Activated CD4-positive, alpha-beta T cell treated with anti-CD3 and anti-CD28 coated beads, Interleukin-2, amount 50 U/mL, for 16 hours (primary cell): ENCODE results near the gene G6PC3.

Experiments used
- DNase-seq: peaks from one replicate; pipeline ENCODE4 v3.0.0-alpha.2; 2020

The G6PC3 gene

DNA sequence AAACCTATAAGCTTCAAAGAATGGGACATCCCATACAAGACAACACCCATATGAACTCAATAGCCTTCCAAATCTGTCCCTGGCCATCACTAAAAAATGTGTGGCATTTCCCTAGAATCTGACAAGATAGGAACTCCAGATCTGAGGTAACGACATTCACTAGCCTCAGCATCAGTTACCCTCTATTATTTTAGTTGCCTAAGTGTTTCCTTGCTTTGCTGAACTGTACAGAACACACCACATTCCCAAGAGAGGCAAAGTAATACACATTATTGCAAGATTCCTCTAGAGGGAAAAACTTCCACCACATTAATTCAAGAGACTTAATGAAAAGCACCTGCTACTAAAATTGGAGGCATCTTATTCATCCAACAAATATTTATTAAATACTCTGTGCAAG is 9.1 kb upstream of the G6PC3 start:
- no peak for DNase-seq

GRCh38 chr17:44062871-44063270 is 7.7 kb upstream of the G6PC3 start:
- DNase-seq = no peak

- DNase-seq = no peak
Measured at GRCh38 chr17:44063704-44064639, 6.6 kb upstream of the G6PC3 start.

- peak; percentile 16 for DNase-seq
Measured at GRCh38 chr17:44065668-44066203, 4.8 kb upstream of the G6PC3 start.

GRCh38 chr17:44066204-44066930 is 4.2 kb upstream of the G6PC3 start, which contains the start of gene LSM12:
Gene LSM12 (minus strand): TSS chr17:44066671. CDS start chr17:44066587, 84 bp downstream.
- DNase-seq = peak; percentile 92

- no peak for DNase-seq
Measured at GRCh38 chr17:44067545-44067940, 3.0 kb upstream of the G6PC3 start.

GRCh38 chr17:44069974-44070454 is 521 bp upstream of the G6PC3 start:
- DNase-seq = peak; percentile 9

- no peak for DNase-seq
Measured at GRCh38 chr17:44071198-44071520, 624 bp downstream of the G6PC3 start.

DNA sequence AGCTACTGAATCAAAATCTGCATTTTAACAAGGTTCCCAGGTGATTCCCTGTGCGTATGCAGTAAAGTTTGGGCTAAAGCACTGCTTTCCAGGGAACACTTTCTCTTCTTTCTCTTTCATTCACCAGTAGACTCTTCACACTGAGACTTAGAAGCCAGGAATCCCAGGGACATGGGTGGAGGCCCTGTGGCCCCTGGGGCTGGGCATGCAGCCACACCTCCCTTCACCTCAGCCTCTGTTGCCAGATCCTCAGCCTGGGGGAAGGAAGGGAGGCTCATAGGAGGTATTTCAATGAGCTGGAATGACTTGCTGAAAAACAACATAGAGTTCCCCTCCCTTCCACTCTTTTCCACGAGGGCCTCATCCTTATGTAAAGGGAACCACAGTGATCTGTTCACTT is 1.2 kb downstream of the G6PC3 start:
- DNase-seq = no peak

DNA sequence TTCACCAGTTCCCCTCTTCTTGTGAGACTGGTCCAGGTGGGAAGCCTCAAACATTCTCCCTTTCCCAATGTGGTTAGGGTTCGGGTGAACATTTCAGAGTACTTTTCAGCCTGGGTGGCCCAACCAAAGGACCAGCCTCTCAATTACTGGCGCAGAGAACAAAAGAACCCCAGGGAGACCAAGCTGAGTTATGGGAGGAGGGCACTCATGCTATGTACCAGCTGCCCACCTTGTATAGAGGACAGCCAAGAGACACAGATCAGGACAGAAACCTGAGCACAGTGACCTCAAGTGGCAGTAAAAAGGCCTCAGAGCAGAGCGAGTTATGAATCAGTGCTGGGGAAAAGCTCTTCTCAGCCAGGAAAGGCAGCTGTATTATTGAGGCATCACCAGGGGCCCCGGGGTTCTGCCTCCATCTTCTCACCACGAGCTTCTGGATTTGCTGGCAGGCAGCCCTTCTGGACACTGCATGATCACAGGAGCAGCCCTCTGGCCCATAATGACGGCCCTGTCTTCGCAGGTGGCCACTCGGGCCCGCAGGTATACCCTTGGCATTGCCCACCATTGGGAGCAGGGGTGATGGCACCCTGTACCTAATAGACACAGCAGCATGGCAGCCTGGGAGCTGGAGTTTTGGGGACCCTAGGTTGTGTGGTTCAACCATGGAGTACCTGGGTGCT is 3.8 kb downstream of the G6PC3 start:
- no peak for DNase-seq

DNA sequence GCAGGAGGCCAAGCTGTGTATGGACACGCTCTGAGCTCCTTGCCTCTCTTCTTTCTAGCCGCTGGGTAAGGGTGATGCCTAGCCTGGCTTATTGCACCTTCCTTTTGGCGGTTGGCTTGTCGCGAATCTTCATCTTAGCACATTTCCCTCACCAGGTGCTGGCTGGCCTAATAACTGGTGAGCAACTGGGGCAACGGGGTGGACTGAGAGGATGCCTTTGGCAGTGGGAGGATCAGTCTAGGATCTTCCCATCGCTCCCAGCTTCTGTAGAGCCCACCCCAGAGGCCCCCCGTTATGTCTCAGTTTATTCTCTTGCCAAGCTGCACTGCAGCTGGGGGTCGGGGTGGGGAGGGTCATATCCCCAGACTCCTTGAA is 4.4 kb downstream of the G6PC3 start:
- no peak for DNase-seq

GRCh38 chr17:44075598-44076293 is 5.2 kb downstream of the G6PC3 start:
- DNase-seq = no peak

DNA sequence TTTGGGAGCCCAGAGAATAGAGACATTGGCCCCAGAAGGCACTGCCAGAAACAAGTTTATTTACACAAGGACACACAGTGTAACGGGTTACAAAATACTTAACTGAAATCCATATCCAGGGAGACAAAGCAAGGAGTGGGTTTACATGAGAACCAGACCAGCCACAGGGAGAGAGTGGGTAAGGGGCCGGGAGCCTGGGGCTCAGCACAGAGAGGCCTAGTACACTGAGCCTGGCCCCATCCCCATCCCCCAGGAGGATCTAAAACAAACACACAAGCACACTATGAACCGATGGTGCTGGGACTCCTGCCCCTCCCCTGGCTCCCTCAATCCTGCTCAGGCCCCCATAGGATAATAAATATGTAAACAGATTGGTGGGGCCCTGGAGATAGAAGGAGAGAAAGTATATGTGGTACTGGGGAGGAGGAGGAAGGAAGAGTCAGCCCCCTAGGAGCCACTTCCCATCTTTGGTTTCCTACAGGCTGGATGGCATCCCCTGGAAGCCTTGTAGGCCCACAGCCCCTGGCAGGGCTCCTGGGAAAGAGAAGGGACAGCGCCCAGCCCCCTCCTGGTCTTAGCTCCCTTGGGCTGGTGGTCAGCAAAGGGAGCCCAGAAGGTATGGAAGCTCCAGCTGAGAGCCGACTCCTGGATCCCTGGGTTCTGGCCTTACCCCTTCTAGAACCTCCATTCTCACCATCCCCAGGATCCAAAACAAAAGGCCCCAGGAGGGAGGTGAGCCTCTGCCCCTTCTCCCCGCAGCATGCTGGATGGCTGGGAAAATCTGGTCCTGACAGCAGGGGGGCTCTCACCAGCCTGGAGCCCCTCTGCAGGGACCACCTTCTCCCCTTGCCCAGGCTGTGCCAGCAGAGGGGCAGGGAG is 6.4 kb downstream of the G6PC3 start:
- no peak for DNase-seq

GRCh38 chr17:44077595-44077909 is 7.0 kb downstream of the G6PC3 start:
- no peak for DNase-seq

- no peak for DNase-seq
Measured at GRCh38 chr17:44078412-44078811, 7.9 kb downstream of the G6PC3 start.

- DNase-seq = no peak
Measured at GRCh38 chr17:44079877-44080821, 9.6 kb downstream of the G6PC3 start.

GRCh38 chr17:44081681-44082080 is 11.1 kb downstream of the G6PC3 start:
- DNase-seq = no peak

GRCh38 chr17:44082256-44082927 is 11.9 kb downstream of the G6PC3 start:
- no peak for DNase-seq

DNA sequence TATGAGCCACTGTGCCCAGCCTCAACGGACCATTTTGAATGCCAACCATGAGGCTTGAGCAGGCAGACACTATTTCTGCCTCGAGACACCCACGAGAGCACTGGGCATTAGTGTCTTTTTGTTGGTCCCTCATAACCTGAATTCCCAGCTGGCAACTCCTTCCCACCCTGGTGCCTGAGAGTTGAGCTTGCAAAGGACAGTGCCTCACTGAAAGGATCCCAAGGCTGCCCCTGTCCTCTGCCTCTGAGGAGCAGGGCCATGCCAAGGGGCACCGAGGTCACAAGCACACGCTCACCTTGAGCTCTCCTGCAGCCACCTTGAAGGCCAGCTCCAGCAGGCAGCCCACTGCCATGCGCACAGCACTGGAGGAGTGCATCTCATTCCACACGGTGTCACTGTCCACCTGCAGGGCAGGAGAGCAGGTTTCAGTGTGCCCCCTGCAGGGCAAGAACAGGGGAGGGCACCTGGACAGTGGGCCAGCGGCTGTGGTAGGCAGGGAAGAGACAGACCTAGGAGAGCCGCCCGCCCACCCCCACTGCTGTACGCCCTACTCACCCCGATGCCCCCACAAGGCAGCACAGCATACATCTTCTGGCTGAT is 12.8 kb downstream of the G6PC3 start:
- DNase-seq = no peak
